Mesendoderm (in vitro differentiated cells): Measurements from ENCODE around the gene ADA.

Source experiments
- DNase-seq: peaks from one replicate; pipeline ENCODE4 v3.0.0; 2013
- H2AK5ac ChIP-seq: 2 replicates; pipeline ENCODE4 v1.6.1; 2013; ENCODE audit warnings: low read length, inconsistent platforms
- H2BK120ac ChIP-seq: 2 replicates; pipeline ENCODE4 v1.6.1; 2013; ENCODE audit warnings: low read depth, mild to moderate bottlenecking, low read length, moderate library complexity, mixed read lengths
- H2BK15ac ChIP-seq: replicated peaks from 2 replicates; pipeline ENCODE4 v1.6.1; 2013; ENCODE audit warnings: low read depth, mild to moderate bottlenecking, moderate library complexity
- H2BK5ac ChIP-seq: 2 replicates; pipeline ENCODE4 v1.6.1; 2013; ENCODE audit warnings: low read length, inconsistent platforms
- H3K18ac ChIP-seq: 2 replicates; pipeline ENCODE4 v1.6.1; 2013; ENCODE audit warnings: mild to moderate bottlenecking, low read length, mixed read lengths
- H3K23ac ChIP-seq: one replicate; pipeline ENCODE4 v1.6.1; 2013; ENCODE audit warnings: low read length
- H3K27ac ChIP-seq: 2 replicates; pipeline ENCODE4 v1.5.1; 2013; ENCODE audit warnings: low read depth, mild to moderate bottlenecking, inconsistent platforms, low read length, moderate library complexity
- H3K27me3 ChIP-seq: 2 replicates; pipeline ENCODE4 v1.6.1; 2013; ENCODE audit warnings: low read length, control low read depth, mild to moderate bottlenecking, inconsistent platforms; ENCODE audit not compliant: insufficient read depth, poor library complexity
- H3K36me3 ChIP-seq: 2 replicates; pipeline ENCODE4 v1.6.1; 2013; ENCODE audit warnings: low read length, inconsistent platforms; ENCODE audit not compliant: control insufficient read depth, insufficient read depth
- H3K4ac ChIP-seq: one replicate; pipeline ENCODE4 v1.6.1; 2013; ENCODE audit warnings: low read depth, mild to moderate bottlenecking, low read length, moderate library complexity
- H3K4me1 ChIP-seq: 2 replicates; pipeline ENCODE4 v1.6.1; 2013; ENCODE audit warnings: low read depth, low read length, inconsistent platforms; ENCODE audit not compliant: control insufficient read depth
- H3K4me2 ChIP-seq: 2 replicates; pipeline ENCODE4 v1.6.1; 2013; ENCODE audit warnings: low read length
- H3K4me3 ChIP-seq: 2 replicates; pipeline ENCODE4 v1.5.1; 2013; ENCODE audit warnings: mild to moderate bottlenecking, low read length
- H3K56ac ChIP-seq: one replicate; pipeline ENCODE4 v1.6.1; 2013; ENCODE audit warnings: low read length
- H3K79me1 ChIP-seq: 2 replicates; pipeline ENCODE4 v1.6.1; 2013; ENCODE audit warnings: low read length, inconsistent platforms
- H3K79me2 ChIP-seq: 2 replicates; pipeline ENCODE4 v1.6.1; 2013; ENCODE audit warnings: mild to moderate bottlenecking, low read length; ENCODE audit not compliant: control insufficient read depth, insufficient read depth
- H3K9ac ChIP-seq: 2 replicates; pipeline ENCODE4 v1.6.1; 2013; ENCODE audit warnings: low read length, inconsistent platforms
- H4K5ac ChIP-seq: one replicate; pipeline ENCODE4 v1.6.1; 2013; ENCODE audit warnings: low read length
- H4K8ac ChIP-seq: one replicate; pipeline ENCODE4 v1.6.1; 2013; ENCODE audit warnings: low read depth, mild to moderate bottlenecking, control low read depth, low read length, moderate library complexity
- WGBS: extraction: QIAGEN DNeasy Blood & Tissue Kit; methylation state at CpG from one replicate; pipeline ENCODE4 v1.1.7; 2013; ENCODE audit warnings: low lambda C conversion rate, missing lambda C conversion rate; ENCODE audit not compliant: insufficient coverage; ENCODE audit errors: extremely low coverage; 5-methylcytosine and 5-hydroxymethylcytosine counted together

ADA gene

GRCh38 chr20:44632103-44632752 lies 19.3 kb downstream of the ADA start:
- no peak overlapping the region for H3K4ac ChIP-seq
- no peaks in the 10 kb centered on the region for H3K36me3 ChIP-seq
- no CpG with 5 or more reads among the region's 8 CpGs for WGBS

GRCh38 chr20:44630297-44630696 lies 21.2 kb downstream of the ADA start:
- DNase-seq: no peak

More at GRCh38 chr20:44632103-44632752, 19.3 kb downstream of the ADA start:
- no peak for DNase-seq
- Histone ChIP-seq H2BK120ac (no peak overlapping the region), H3K23ac (no peak overlapping the region), H3K18ac (no peak overlapping the region), H2BK15ac (no peak overlapping the region), H2AK5ac (no peak overlapping the region), H3K56ac (no peak overlapping the region), H3K27me3 (no peaks in the 10 kb centered on the region), H3K4me2 (no peak overlapping the region), H3K9ac (no peak overlapping the region), H3K4me3 (no peak overlapping the region), H3K79me2 (no peaks in the 10 kb centered on the region), H4K8ac (no peak overlapping the region), H4K5ac (no peak overlapping the region), H2BK5ac (no peak overlapping the region), H3K79me1 (no peaks in the 10 kb centered on the region), H3K27ac (no peak overlapping the region), H3K4me1 (no peaks in the 10 kb centered on the region)

DNA sequence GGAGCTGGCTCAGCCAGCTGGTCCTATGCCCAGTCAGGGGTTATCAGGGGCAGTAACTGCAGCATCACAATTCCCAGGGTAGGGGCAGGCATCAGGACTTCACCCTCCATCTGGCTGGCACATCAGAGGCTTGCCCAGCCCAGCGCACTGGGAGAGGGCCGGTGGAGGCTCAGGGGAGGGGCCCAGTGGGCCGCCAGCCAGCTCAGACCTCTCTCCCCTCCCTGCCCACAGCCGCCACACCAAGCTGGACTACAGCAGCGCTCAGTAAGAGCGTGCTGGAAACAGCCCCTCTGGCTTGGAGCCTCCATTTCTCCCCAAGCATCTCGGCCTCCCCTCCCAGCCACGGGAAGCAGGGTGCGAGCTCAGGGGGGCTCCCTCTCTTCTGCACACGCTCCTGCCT lies 22.0 kb downstream of the ADA start:
- H2AK5ac ChIP-seq: no peak overlapping the region
- no peak overlapping the region for H2BK15ac ChIP-seq
- no peak overlapping the region for H2BK120ac ChIP-seq
- no peak overlapping the region for H3K18ac ChIP-seq
- H3K4me1 ChIP-seq: no peaks in the 10 kb centered on the region
- no CpG with 5 or more reads among the region's 10 CpGs for WGBS
- H3K27me3 ChIP-seq: no peaks in the 10 kb centered on the region
- no peak overlapping the region for H4K8ac ChIP-seq
- no peaks in the 10 kb centered on the region for H3K79me2 ChIP-seq
- H3K9ac ChIP-seq: no peak overlapping the region
- no peaks in the 10 kb centered on the region for H3K79me1 ChIP-seq
- no peaks in the 10 kb centered on the region for H3K36me3 ChIP-seq
- no peak overlapping the region for H3K23ac ChIP-seq
- no peak overlapping the region for H3K4me2 ChIP-seq
- no peak overlapping the region for H3K4ac ChIP-seq
- H4K5ac ChIP-seq: no peak overlapping the region
- DNase-seq: no peak
- H3K56ac ChIP-seq: no peak overlapping the region
- no peak overlapping the region for H2BK5ac ChIP-seq
- H3K4me3 ChIP-seq: no peak overlapping the region
- no peak overlapping the region for H3K27ac ChIP-seq

More at GRCh38 chr20:44630297-44630696, 21.2 kb downstream of the ADA start:
- H4K5ac ChIP-seq: no peak overlapping the region
- H3K9ac ChIP-seq: no peak overlapping the region
- H2AK5ac ChIP-seq: no peak overlapping the region
- no peak overlapping the region for H4K8ac ChIP-seq
- H3K18ac ChIP-seq: no peak overlapping the region
- no CpG with 5 or more reads among the region's 5 CpGs for WGBS
- H3K79me2 ChIP-seq: no peaks in the 10 kb centered on the region
- no peak overlapping the region for H3K4ac ChIP-seq
- no peak overlapping the region for H3K4me3 ChIP-seq
- no peak overlapping the region for H3K56ac ChIP-seq
- H2BK15ac ChIP-seq: no peak overlapping the region
- no peak overlapping the region for H3K4me2 ChIP-seq
- no peaks in the 10 kb centered on the region for H3K79me1 ChIP-seq
- no peak overlapping the region for H2BK120ac ChIP-seq
- H3K27me3 ChIP-seq: no peaks in the 10 kb centered on the region
- no peak overlapping the region for H2BK5ac ChIP-seq
- no peaks in the 10 kb centered on the region for H3K4me1 ChIP-seq
- no peak overlapping the region for H3K27ac ChIP-seq
- H3K23ac ChIP-seq: no peak overlapping the region
- H3K36me3 ChIP-seq: no peaks in the 10 kb centered on the region

- no peak for DNase-seq
- Histone ChIP-seq H3K36me3 (no peaks in the 10 kb centered on the region), H4K8ac (no peak overlapping the region), H3K23ac (no peak overlapping the region), H2BK15ac (no peak overlapping the region), H3K27ac (no peak overlapping the region), H4K5ac (no peak overlapping the region), H3K4me2 (no peak overlapping the region), H2BK5ac (no peak overlapping the region), H3K4me3 (no peak overlapping the region), H2AK5ac (no peak overlapping the region), H3K27me3 (no peaks in the 10 kb centered on the region), H3K4me1 (no peaks in the 10 kb centered on the region), H3K79me1 (no peaks in the 10 kb centered on the region), H3K9ac (no peak overlapping the region), H3K56ac (no peak overlapping the region), H2BK120ac (no peak overlapping the region), H3K79me2 (no peaks in the 10 kb centered on the region), H3K18ac (no peak overlapping the region), H3K4ac (no peak overlapping the region)
- WGBS: no CpG with 5 or more reads among the region's 9 CpGs
Observed at GRCh38 chr20:44629017-44629385, 22.5 kb downstream of the ADA start.

DNA sequence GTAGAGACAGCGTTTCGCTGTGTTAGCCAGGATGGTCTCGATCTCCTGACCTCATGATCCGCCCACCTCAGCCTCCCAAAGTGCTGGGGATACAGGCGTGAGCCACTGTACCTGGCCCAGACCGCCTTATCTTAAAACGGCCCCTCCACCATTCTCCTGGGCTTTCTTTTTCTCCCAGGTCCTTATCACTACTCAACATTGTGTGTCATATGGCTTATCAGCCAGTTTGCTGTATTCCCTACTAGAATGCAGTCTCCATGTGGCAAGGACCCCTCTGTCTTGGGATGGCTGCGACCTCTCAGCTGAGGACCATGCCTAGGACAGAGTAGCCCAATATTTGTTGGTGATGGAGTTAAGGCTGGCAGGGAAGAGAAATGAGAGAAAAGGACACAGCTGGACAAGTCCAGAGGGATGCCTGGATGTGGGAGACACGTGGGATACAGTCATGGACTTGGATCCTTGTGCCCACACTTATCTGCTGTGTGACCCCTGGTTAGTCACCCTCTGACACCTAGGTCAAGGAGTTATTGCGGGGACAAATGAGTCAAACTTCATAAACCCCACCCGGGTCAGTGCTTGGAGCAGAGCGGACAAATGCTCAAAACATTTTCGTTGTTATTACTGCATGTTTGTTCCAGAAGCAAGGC lies 24.0 kb downstream of the ADA start:
- H3K18ac ChIP-seq: no peak overlapping the region
- no peak overlapping the region for H2BK120ac ChIP-seq
- H2BK15ac ChIP-seq: no peak overlapping the region
- H3K27me3 ChIP-seq: no peaks in the 10 kb centered on the region
- no peak overlapping the region for H3K27ac ChIP-seq
- no CpG with 5 or more reads among the region's 13 CpGs for WGBS
- H3K23ac ChIP-seq: no peak overlapping the region
- no peak overlapping the region for H4K5ac ChIP-seq
- H3K36me3 ChIP-seq: no peaks in the 10 kb centered on the region
- H3K79me2 ChIP-seq: no peaks in the 10 kb centered on the region
- H3K4ac ChIP-seq: no peak overlapping the region
- H3K9ac ChIP-seq: no peak overlapping the region
- H3K4me3 ChIP-seq: no peak overlapping the region
- H3K4me2 ChIP-seq: no peak overlapping the region
- no peak overlapping the region for H2BK5ac ChIP-seq
- H4K8ac ChIP-seq: no peak overlapping the region
- no peaks in the 10 kb centered on the region for H3K4me1 ChIP-seq
- H2AK5ac ChIP-seq: no peak overlapping the region
- H3K56ac ChIP-seq: no peak overlapping the region
- H3K79me1 ChIP-seq: no peaks in the 10 kb centered on the region
- DNase-seq: peak; percentile 50

DNA sequence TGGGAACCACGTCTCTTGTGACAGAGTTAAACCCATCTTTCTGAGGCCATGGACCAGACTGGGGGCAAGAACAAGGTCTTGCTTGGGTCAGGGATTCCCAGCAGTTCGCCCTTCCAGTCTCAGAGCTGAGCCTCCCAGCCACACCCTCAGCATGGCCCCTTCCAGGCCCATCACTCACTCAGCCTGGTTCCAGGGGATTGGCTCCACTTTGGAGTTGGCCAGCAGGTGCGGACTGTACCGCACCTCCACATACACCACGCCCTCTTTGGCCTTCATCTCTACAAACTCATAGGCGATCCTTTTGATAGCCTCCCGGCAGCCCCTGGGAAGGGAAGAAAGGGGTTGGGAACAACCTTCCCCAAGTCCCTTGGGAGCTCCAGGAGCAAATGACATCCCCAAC lies 25.2 kb downstream of the ADA start:
- Histone ChIP-seq H4K5ac (no peak overlapping the region), H3K27ac (no peak overlapping the region), H3K79me1 (no peaks in the 10 kb centered on the region), H3K9ac (no peak overlapping the region), H3K23ac (no peak overlapping the region), H4K8ac (no peak overlapping the region), H3K18ac (no peak overlapping the region), H3K79me2 (no peaks in the 10 kb centered on the region), H3K4me3 (no peak overlapping the region), H2BK5ac (no peak overlapping the region), H3K4me1 (no peaks in the 10 kb centered on the region), H3K27me3 (no peaks in the 10 kb centered on the region), H2AK5ac (no peak overlapping the region), H3K36me3 (no peaks in the 10 kb centered on the region), H3K56ac (no peak overlapping the region), H3K4ac (no peak overlapping the region), H2BK15ac (no peak overlapping the region), H3K4me2 (no peak overlapping the region), H2BK120ac (no peak overlapping the region)
- whole genome bisulfite sequencing: no CpG with 5 or more reads among the region's 7 CpGs
- DNase-seq: no peak
